ENCODE data around the gene SERPINA5.

Gene SERPINA5

GRCh38 chr14:94564381-94564780 lies 16.8 kb upstream of the SERPINA5 start:
- no peak for ATAC-seq
- TF ChIP-seq BACH2 (CRISPR knock-in tag; IDR thresholded peaks at IDR 0.05; ENCODE audit: borderline replicate concordance): no peak
- TF ChIP-seq CREB5 (CRISPR knock-in tag; IDR thresholded peaks at IDR 0.05; ENCODE audit: low read depth): no peak
- no peak for TF ChIP-seq TSHZ2 (CRISPR knock-in tag; IDR thresholded peaks at IDR 0.05)
- no peak for TF ChIP-seq RARB (CRISPR knock-in tag; IDR thresholded peaks at IDR 0.05)
- TF ChIP-seq ARNTL (CRISPR knock-in tag; IDR thresholded peaks at IDR 0.05; ENCODE audit: borderline replicate concordance, low read depth): no peak
- TF ChIP-seq GLIS3 (CRISPR knock-in tag; IDR thresholded peaks at IDR 0.05): no peak
- no peak for TF ChIP-seq ESRRG (CRISPR knock-in tag; IDR thresholded peaks at IDR 0.05)
- TF ChIP-seq PATZ1 (CRISPR knock-in tag; IDR thresholded peaks at IDR 0.05; ENCODE audit: borderline replicate concordance): no peak
- TF ChIP-seq, protein P1, sequence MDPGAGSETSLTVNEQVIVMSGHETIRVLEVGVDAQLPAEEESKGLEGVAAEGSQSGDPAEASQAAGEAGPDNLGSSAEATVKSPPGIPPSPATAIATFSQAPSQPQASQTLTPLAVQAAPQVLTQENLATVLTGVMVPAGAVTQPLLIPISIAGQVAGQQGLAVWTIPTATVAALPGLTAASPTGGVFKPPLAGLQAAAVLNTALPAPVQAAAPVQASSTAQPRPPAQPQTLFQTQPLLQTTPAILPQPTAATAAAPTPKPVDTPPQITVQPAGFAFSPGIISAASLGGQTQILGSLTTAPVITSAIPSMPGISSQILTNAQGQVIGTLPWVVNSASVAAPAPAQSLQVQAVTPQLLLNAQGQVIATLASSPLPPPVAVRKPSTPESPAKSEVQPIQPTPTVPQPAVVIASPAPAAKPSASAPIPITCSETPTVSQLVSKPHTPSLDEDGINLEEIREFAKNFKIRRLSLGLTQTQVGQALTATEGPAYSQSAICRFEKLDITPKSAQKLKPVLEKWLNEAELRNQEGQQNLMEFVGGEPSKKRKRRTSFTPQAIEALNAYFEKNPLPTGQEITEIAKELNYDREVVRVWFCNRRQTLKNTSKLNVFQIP (CRISPR knock-in tag; IDR thresholded peaks at IDR 0.05; ENCODE audit: borderline replicate concordance, low read depth): no peak
- TF ChIP-seq PPARA (CRISPR knock-in tag; IDR thresholded peaks at IDR 0.05; ENCODE audit: borderline replicate concordance): no peak
- TF ChIP-seq TCF4 (CRISPR knock-in tag; IDR thresholded peaks at IDR 0.05; ENCODE audit: borderline replicate concordance): no peak

- no peak for TF ChIP-seq CREB5 (CRISPR knock-in tag; IDR thresholded peaks at IDR 0.05; ENCODE audit: low read depth)
Measured at GRCh38 chr14:94568186-94568585, 13.0 kb upstream of the SERPINA5 start.

DNA sequence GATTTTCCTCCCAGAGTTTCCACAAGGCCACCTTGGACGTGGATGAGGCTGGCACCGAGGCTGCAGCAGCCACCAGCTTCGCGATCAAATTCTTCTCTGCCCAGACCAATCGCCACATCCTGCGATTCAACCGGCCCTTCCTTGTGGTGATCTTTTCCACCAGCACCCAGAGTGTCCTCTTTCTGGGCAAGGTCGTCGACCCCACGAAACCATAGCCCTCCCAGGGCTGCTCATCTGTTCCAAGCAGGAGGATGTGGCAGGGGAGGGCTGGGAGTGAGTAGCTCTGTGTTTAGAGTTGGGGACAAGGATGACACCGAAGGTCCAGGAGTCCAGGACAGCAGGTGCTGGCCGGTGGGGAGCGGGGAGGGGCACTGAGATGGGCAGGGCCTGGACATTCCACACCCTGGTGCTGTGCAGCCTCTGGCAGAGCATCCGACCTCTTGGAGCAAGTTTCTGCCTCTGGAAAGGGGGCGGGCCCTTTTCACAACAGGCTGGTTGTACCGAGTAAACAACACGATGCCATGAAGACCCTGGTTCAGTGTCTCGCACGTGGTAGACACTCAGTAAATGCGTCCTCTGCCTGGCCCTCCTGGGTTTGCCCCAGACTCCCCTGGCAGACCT lies 11.7 kb upstream of the SERPINA5 start:
- no peak for TF ChIP-seq BACH2 (CRISPR knock-in tag; IDR thresholded peaks at IDR 0.05; ENCODE audit: borderline replicate concordance)
- no peak for ATAC-seq

More at GRCh38 chr14:94568186-94568585, 13.0 kb upstream of the SERPINA5 start:
- ATAC-seq: no peak

DNA sequence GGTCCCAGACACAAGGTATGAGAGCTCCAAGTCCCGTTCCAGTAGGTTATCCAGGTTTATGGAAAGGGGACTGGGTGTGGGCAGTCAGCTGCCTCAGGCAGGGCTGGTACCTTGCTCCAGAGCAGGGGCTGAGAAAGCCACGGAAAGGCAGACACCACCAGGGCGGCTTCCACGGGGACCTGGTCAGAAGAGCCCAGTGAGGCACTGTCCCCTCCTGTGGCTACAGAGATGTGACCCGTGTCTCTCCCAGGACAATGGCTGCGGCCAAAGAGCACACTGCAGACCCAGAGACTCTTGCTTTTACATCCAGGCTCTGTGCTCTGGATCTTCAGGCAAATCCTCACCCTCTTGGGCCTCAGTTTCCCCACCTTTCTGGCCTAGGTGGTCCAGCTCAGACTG lies 11.2 kb upstream of the SERPINA5 start:
- no peak for ATAC-seq
- no peak for TF ChIP-seq RARB (CRISPR knock-in tag; IDR thresholded peaks at IDR 0.05)
- TF ChIP-seq, protein P1 (CRISPR knock-in tag; IDR thresholded peaks at IDR 0.05; ENCODE audit: borderline replicate concordance, low read depth): no peak
- TF ChIP-seq ZNF70 (CRISPR knock-in tag; IDR thresholded peaks at IDR 0.05): no peak
- no peak for TF ChIP-seq TOX (CRISPR knock-in tag; IDR thresholded peaks at IDR 0.05; ENCODE audit: borderline replicate concordance)
- no peak for TF ChIP-seq ZC3H10 (CRISPR knock-in tag; IDR thresholded peaks at IDR 0.05)
- TF ChIP-seq CSDC2 (CRISPR knock-in tag; IDR thresholded peaks at IDR 0.05): no peak
- no peak for TF ChIP-seq CREB5 (CRISPR knock-in tag; IDR thresholded peaks at IDR 0.05; ENCODE audit: low read depth)
- TF ChIP-seq ZFP3 (CRISPR knock-in tag; IDR thresholded peaks at IDR 0.05): no peak
- TF ChIP-seq PATZ1 (CRISPR knock-in tag; IDR thresholded peaks at IDR 0.05; ENCODE audit: borderline replicate concordance): no peak
- TF ChIP-seq ZNF565 (CRISPR knock-in tag; conservative IDR thresholded peaks at IDR 0.05; ENCODE audit: low read depth): no peak
- TF ChIP-seq PPARA (CRISPR knock-in tag; IDR thresholded peaks at IDR 0.05; ENCODE audit: borderline replicate concordance): no peak
- no peak for TF ChIP-seq ESRRG (CRISPR knock-in tag; IDR thresholded peaks at IDR 0.05)
- no peak for TF ChIP-seq CSRNP3 (CRISPR knock-in tag; IDR thresholded peaks at IDR 0.05)
